Body of pancreas (tissue), 4 donors: Measurements from ENCODE around the gene NEDD4.

ENCODE experiments used
- CTCF ChIP-seq, 7 experiments: fragments of 450-650 bp in 4 of 7; fragments of 200-600 bp in 3 of 7; sonication (generic) in 3 of 7; IDR thresholded peaks; one replicate each; pipeline ENCODE4 v1.5.1; 2016 to 2019; ENCODE audit warnings: antibody characterized with exemption in 7 of 7
- POLR2A ChIP-seq, 3 donors: fragments of 450-650 bp; IDR thresholded peaks; one replicate each; pipeline ENCODE4 v1.6.1; 2016; ENCODE audit warnings: antibody characterized with exemption in 3 of 3, mild to moderate bottlenecking in 2 of 3

DNA sequence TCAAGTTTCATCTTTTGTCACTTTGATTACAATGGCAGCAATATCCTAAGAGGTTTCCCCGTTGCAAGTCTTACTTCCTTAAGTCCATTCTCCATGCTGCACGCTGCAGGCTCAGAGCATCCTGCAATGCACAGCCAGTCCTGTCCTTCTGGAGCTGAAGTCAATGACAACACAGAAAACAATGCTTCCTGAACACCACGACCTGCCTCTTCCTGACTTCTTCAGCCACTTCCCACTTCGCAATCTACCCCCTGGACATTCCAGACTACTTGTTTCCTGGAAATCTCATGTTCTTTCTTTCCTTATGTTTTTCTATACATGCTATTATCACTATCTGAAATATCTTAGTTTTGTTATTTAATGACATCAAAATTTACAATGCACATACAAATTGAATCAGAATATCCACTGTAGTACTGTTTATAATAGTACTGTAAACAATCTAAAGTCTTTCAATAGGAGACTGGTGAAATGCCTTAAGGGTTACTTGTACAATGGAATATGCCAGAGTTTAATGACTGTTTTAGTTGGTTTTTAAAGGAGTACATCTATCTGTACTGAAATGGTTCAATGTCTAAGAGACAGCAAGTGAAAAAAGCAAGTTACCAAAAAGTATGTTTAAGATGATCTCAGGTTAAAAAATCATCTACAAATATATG is 136.8 kb downstream of the NEDD4 start:
- TF ChIP-seq CTCF (IDR thresholded peaks at IDR 0.05) (no peak), POLR2A (IDR thresholded peaks at IDR 0.05) (no peak)
